Gastroesophageal sphincter (tissue), 4 donors: ENCODE data around the gene PRPF6. TPM values are rescaled to one million over a fixed set of nuclear protein-coding genes. Genes with fewer than 3 reads are reported as not detected.

Experiments used
- ATAC-seq: fragments of 150-250 bp; one replicate; pipeline ENCODE4 v1.9.1; 2016; ENCODE audit warnings: mild to moderate bottlenecking, moderate library complexity
- H3K27ac ChIP-seq, 4 donors: fragments of 200-600 bp; sonication (generic) in 3 of 4; 1 replicate in 3 of 4; 2 replicates in 1 of 4; pipeline ENCODE4 v1.5.1; 2016 to 2019
- H3K27me3 ChIP-seq: fragments of 200-600 bp; sonication (generic); one replicate; pipeline ENCODE4 v1.5.1; 2019
- H3K36me3 ChIP-seq, 2 donors: fragments of 200-600 bp; sonication (generic); one replicate each; pipeline ENCODE4 v1.5.1; 2019; ENCODE audit warnings: control low read depth in 1 of 2
- H3K4me1 ChIP-seq, 3 donors: fragments of 200-600 bp; sonication (generic); 1 replicate in 2 of 3; 2 replicates in 1 of 3; pipeline ENCODE4 v1.5.1; 2016 to 2019; ENCODE audit warnings: control low read depth in 2 of 3
- H3K4me3 ChIP-seq, 2 donors: fragments of 200-600 bp; sonication (generic); one replicate each; pipeline ENCODE4 v1.5.1; 2019; ENCODE audit warnings: mild to moderate bottlenecking in 1 of 2, moderate library complexity in 1 of 2
- H3K9me3 ChIP-seq, 3 donors: fragments of 200-600 bp; sonication (generic); one replicate each; pipeline ENCODE4 v1.5.1; 2017 to 2019; ENCODE audit warnings: control low read depth in 2 of 3
- EP300 ChIP-seq: sonication (generic); formaldehyde crosslinking; IDR thresholded peaks from one replicate; pipeline ENCODE4 v1.6.1; 2017; ENCODE audit warnings: antibody characterized with exemption, mild to moderate bottlenecking
- POLR2A ChIP-seq, 2 donors: fragments of 450-650 bp; IDR thresholded peaks; one replicate each; pipeline ENCODE4 v1.6.1; 2017; ENCODE audit warnings: antibody characterized with exemption in 2 of 2, mild to moderate bottlenecking in 2 of 2, moderate library complexity in 1 of 2
- POLR2AphosphoS5 ChIP-seq: sonication (generic); formaldehyde crosslinking; IDR thresholded peaks from one replicate; pipeline ENCODE4 v1.6.1; 2017; ENCODE audit warnings: antibody characterized with exemption
- WGBS, 2 donors: methylation state at CpG; one replicate each; pipeline ENCODE4 v1.1.5; 2018; ENCODE audit warnings: low coverage in 1 of 2; 5-methylcytosine and 5-hydroxymethylcytosine counted together
- total RNA-seq, 4 donors: library from RNA; depleted of rRNA; stranded (reverse); fragments of >200 nt; gene quantifications; one replicate each; pipeline ENCODE4 v1.1.0, GENCODE V29; 2016
- TF ChIP-seq, protein P1 (sequence below), 4 experiments: fragments of 200-600 bp in 2 of 4; fragments of 450-650 bp in 2 of 4; sonication (generic) in 1 of 4; IDR thresholded peaks; one replicate each; pipeline ENCODE4 v1.5.1; 2017 to 2019; ENCODE audit warnings: antibody characterized with exemption in 4 of 4, mild to moderate bottlenecking in 2 of 4, moderate library complexity in 2 of 4

PRPF6 gene
- total RNA-seq, 4 donors from 2014 or later, result 53.7 to 73.0 (median 67.6) TPM

DNA sequence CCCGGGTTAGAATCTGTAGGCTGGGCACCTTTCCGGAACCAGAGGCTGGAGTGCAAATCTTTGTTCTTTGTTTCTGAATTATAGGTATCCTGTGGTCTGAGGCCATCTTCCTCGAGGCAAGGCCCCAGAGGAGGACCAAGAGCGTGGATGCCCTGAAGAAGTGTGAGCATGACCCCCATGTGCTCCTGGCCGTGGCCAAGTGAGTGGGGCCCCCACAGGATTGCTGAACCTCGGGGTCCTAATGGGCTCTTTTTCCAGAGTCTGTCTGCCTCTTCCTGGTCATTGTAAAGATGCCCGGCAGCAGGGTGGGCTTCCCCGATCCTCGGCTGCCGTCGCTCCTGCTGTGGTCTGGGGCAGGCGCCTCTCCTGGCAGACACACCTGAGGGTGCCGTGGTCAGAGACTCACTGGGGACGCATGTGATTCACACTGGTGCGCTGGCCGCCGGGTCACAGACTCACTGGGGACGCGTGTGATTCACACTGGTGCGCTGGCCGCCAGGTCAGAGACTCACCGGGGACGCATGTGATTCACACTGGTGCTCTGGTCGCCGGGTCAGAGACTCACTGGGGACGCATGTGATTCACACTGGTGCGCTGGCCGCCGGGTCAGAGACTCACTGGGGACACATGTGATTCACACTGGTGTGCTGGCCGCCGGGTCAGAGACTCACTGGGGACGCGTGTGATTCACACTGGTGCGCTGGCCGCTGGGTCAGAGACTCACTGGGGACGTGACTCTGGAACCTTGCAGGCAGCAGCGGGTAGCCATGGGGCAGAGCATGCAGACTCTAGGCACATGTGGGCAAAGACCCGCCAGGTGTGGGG, 48.6 kb downstream of the PRPF6 start:
- ATAC-seq, result no peak
- 80% methylated on average over 1 of the region's 38 CpGs; no CpG with 5 or more reads in 1 of the 2 donors for WGBS, 2 donors
- peaks cover 0 to 100% of the 10 kb centered on the region in 2 donors for H3K36me3 ChIP-seq
- H3K4me1 ChIP-seq, result no peaks in the 10 kb centered on the region
- no peaks in the 10 kb centered on the region for H3K27me3 ChIP-seq
- no peaks in the 10 kb centered on the region for H3K9me3 ChIP-seq
- H3K4me3 ChIP-seq, result no peak overlapping the region
- H3K27ac ChIP-seq, result no peak overlapping the region
- TF ChIP-seq EP300 (no peak), POLR2AphosphoS5 (no peak), POLR2A (IDR thresholded peaks at IDR 0.05) (no peak)
- TF ChIP-seq, protein P1, sequence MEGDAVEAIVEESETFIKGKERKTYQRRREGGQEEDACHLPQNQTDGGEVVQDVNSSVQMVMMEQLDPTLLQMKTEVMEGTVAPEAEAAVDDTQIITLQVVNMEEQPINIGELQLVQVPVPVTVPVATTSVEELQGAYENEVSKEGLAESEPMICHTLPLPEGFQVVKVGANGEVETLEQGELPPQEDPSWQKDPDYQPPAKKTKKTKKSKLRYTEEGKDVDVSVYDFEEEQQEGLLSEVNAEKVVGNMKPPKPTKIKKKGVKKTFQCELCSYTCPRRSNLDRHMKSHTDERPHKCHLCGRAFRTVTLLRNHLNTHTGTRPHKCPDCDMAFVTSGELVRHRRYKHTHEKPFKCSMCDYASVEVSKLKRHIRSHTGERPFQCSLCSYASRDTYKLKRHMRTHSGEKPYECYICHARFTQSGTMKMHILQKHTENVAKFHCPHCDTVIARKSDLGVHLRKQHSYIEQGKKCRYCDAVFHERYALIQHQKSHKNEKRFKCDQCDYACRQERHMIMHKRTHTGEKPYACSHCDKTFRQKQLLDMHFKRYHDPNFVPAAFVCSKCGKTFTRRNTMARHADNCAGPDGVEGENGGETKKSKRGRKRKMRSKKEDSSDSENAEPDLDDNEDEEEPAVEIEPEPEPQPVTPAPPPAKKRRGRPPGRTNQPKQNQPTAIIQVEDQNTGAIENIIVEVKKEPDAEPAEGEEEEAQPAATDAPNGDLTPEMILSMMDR (IDR thresholded peaks at IDR 0.05), result no peak

DNA sequence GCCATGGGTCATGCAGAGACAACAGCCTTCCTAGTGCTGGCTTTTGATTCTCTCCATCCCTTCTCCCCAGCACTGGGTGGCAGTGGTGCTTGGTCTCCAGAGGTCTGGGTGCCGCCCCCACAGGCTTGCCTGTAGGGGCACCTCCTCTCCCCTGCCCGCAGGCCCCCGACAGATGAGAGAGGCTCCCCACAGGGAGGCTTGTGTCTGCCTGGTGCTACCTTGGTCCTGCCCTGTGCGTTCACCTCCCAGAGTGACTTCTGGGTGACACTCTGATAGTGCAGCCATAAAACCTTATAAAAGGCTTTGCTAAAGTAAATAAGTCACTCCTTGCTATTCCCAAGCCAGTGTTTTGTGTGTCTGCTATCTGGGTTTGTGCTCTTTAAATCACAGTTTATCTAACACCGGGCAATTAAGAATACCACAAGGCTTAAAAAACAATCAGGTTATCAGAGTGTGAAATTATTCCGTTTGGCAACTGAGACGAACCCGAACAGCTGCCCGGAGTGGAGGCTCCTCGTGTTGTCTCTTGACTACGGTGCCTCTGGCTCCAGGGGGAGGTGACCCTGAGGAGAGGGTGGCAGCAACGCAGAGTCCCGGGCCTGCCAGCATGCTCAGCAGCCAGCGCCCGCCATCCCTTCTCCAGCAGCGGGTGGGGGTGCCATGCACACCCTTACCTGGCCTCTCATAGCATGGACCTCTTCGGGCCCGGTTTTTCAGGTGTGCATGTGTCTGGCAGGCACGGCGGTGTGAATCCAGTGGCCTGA, 49.6 kb downstream of the PRPF6 start:
- ATAC-seq, result no peak
- Histone ChIP-seq H3K9me3 (no peaks in the 10 kb centered on the region), H3K36me3 (peaks cover 0 to 100% of the 10 kb centered on the region in 2 donors), H3K4me3 (no peak overlapping the region), H3K4me1 (no peaks in the 10 kb centered on the region), H3K27me3 (peaks cover 2% of the 10 kb centered on the region), H3K27ac (no peak overlapping the region)
- WGBS, 2 donors, result 79 to 100% methylated on average over 1 to 12 of the region's 20 CpGs
- TF ChIP-seq EP300 (no peak), POLR2A (IDR thresholded peaks at IDR 0.05) (no peak), POLR2AphosphoS5 (no peak)
- TF ChIP-seq, protein P1 (IDR thresholded peaks at IDR 0.05), result no peak

DNA sequence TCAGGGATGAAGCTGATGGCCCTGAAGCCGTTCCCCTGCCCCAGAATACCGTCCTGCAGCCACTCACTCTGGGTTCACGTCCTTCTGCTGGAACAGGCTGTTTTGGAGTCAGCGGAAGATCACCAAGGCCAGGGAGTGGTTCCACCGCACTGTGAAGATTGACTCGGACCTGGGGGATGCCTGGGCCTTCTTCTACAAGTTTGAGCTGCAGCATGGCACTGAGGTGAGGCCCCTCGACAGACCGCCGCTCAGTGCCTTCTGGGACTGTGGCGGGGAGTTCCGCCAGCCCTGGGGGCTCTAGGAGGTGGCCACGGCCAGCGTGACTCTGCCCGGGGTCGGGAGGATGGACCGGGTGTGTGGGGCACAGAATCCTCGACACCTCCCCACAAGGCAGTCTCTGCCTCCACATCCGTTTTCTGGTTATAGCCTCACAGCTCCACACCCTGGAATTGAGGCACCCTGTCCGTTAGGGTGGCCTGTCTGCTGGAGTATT, 50.9 kb downstream of the PRPF6 start:
- no peak for TF ChIP-seq EP300
- no peak for TF ChIP-seq POLR2A (IDR thresholded peaks at IDR 0.05)
- TF ChIP-seq POLR2AphosphoS5, result no peak
- TF ChIP-seq, protein P1 (IDR thresholded peaks at IDR 0.05), result no peak
- WGBS, 2 donors, result 75 to 90% methylated on average over 2 to 7 of the region's 19 CpGs
- peaks cover 0 to 92% of the 10 kb centered on the region in 2 donors for H3K36me3 ChIP-seq

DNA sequence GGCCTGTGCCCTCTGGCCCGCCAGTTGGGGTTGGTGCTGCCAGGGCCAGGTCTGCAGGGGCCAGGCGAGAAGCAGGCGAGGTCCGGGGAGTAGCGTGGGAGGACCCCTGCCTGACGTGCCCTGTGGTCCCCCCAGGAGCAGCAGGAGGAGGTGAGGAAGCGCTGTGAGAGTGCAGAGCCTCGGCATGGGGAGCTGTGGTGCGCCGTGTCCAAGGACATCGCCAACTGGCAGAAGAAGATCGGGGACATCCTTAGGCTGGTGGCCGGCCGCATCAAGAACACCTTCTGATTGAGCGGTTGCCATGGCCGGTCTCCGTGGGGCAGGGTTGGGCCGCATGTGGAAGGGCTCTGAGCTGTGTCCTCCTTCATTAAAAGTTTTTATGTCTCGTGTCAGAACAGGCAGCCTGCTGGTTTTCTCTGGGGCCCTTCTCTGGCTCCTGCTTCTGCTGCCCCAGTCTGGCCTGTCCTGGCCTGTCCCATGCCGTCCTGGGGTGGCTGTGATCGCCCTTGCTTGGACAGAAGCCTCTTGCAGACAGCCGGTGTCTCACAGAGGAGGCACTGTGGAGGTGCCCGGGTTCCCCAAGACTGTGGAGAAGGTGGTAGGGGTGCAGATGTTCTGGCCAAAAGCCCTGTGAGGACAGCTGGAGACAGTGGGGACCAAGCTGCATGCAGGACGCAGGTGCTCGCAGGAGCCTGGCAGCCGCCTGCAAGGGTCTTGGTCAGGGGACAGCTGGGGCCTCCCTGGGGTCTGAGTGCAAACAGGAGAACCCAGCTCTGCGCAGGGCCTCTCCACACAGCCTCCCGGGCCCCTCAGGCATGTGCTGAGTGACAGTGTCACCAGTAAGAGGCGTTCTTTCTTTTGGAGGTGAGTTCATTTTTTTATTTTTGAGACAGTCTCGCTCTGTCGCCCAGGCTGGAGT, 52.0 kb downstream of the PRPF6 start:
- Histone ChIP-seq H3K36me3 (peaks cover 0 to 81% of the 10 kb centered on the region in 2 donors), H3K27ac (no peak overlapping the region), H3K9me3 (no peaks in the 10 kb centered on the region), H3K4me3 (no peak overlapping the region), H3K27me3 (peaks cover 27% of the 10 kb centered on the region), H3K4me1 (peaks cover 0 to 8% (median under 1%) of the 10 kb centered on the region in 3 donors)
- WGBS, 2 donors, result 80 to 100% methylated on average over 2 of the region's 31 CpGs
- TF ChIP-seq EP300, result no peak
- no peak for TF ChIP-seq POLR2A (IDR thresholded peaks at IDR 0.05)
- TF ChIP-seq POLR2AphosphoS5, result no peak
- TF ChIP-seq, protein P1 (IDR thresholded peaks at IDR 0.05), result no peak
- no peak for ATAC-seq

More for the DNA sequence above, 50.9 kb downstream of the PRPF6 start:
- no peaks in the 10 kb centered on the region for H3K4me1 ChIP-seq
- H3K27me3 ChIP-seq, result peaks cover 16% of the 10 kb centered on the region
- no peak overlapping the region for H3K4me3 ChIP-seq
- no peaks in the 10 kb centered on the region for H3K9me3 ChIP-seq
- no peak overlapping the region for H3K27ac ChIP-seq
- ATAC-seq, result no peak
